Upper lobe of left lung (tissue), 6 donors: ENCODE data around the gene ACD. TPM values are rescaled to one million over a fixed set of nuclear protein-coding genes. Genes with fewer than 3 reads are reported as not detected.

ENCODE experiments used
- ATAC-seq, 2 donors: fragments of 200-7000 bp; cut with Tn5 transposase; one replicate each; pipeline ENCODE4 v1.9.1; 2022; ENCODE audit warnings: mild to moderate bottlenecking in 2 of 2, moderate library complexity in 2 of 2; ENCODE audit not compliant: low FRiP score in 2 of 2
- DNase-seq, 2 donors: peaks; one replicate each; pipeline ENCODE4 v3.0.0-alpha.2; 2019 to 2020
- H3K27ac ChIP-seq, 4 donors: fragments of 200-600 bp; sonication (generic); one replicate each; pipeline ENCODE4 v1.5.1; 2016 to 2019
- H3K27me3 ChIP-seq, 4 donors: fragments of 200-600 bp; sonication (generic); one replicate each; pipeline ENCODE4 v1.5.1; 2017 to 2019
- H3K36me3 ChIP-seq, 4 donors: fragments of 200-600 bp; sonication (generic); one replicate each; pipeline ENCODE4 v1.5.1; 2016 to 2019
- H3K4me1 ChIP-seq, 4 donors: fragments of 200-600 bp; sonication (generic); one replicate each; pipeline ENCODE4 v1.5.1; 2018 to 2019
- H3K4me3 ChIP-seq, 4 donors: fragments of 200-600 bp; sonication (generic); one replicate each; pipeline ENCODE4 v1.5.1; 2017 to 2019; ENCODE audit warnings: mild to moderate bottlenecking in 2 of 4, moderate library complexity in 1 of 4
- H3K9me3 ChIP-seq, 4 donors: fragments of 200-600 bp; sonication (generic); one replicate each; pipeline ENCODE4 v1.5.1; 2018 to 2019
- CTCF ChIP-seq, 6 experiments: fragments of 450-650 bp in 4 of 6; fragments of 200-600 bp in 2 of 6; sonication (generic) in 2 of 6; IDR thresholded peaks; one replicate each; pipeline ENCODE4 v1.5.1; 2016 to 2019; ENCODE audit warnings: antibody characterized with exemption in 6 of 6
- EP300 ChIP-seq, 4 donors: sonication (generic); formaldehyde crosslinking; IDR thresholded peaks; one replicate each; pipeline ENCODE4 v1.5.1; 2017; ENCODE audit warnings: antibody characterized with exemption in 4 of 4, control low read depth in 2 of 4
- POLR2A ChIP-seq, 4 donors: fragments of 450-650 bp; IDR thresholded peaks; one replicate each; pipeline ENCODE4 v1.5.1; 2016 to 2017; ENCODE audit warnings: antibody characterized with exemption in 4 of 4, mild to moderate bottlenecking in 2 of 4
- POLR2AphosphoS5 ChIP-seq, 2 donors: sonication (generic); formaldehyde crosslinking; IDR thresholded peaks; one replicate each; pipeline ENCODE4 v1.5.1; 2017; ENCODE audit warnings: antibody characterized with exemption in 2 of 2
- WGBS, 2 donors: methylation state at CpG; one replicate each; pipeline ENCODE4 v1.1.5; 2017 to 2018; 5-methylcytosine and 5-hydroxymethylcytosine counted together
- total RNA-seq, 6 donors: library from RNA; depleted of rRNA in 4 of 6; stranded (reverse); fragments of >200 nt in 4 of 6; gene quantifications; one replicate each; pipeline versions ENCODE4 v1.1.0 to v1.2.1, GENCODE V29; 2016 to 2021
- donor health status: DM: no; HTN: no; CAD: no; lungs with moderate emphysema.
- donor health status: DM: no; HTN: yes; CAD: no; lungs with severe emphysema.

ACD gene
- total RNA-seq, 6 donors from 2014 or later = 15.8 to 25.1 (median 18.8) TPM

GRCh38 chr16:67636713-67637112, 23.3 kb downstream of the ACD start:
- WGBS, 2 donors = 89 to 96% methylated on average over 8 of the region's 8 CpGs
- no peak for TF ChIP-seq CTCF (IDR thresholded peaks at IDR 0.05)
- no peak for TF ChIP-seq POLR2A (IDR thresholded peaks at IDR 0.05)
- no peak for TF ChIP-seq POLR2AphosphoS5 (IDR thresholded peaks at IDR 0.05)
- DNase-seq = no peak
- no peaks in the 10 kb centered on the region for H3K27me3 ChIP-seq
- no peaks in the 10 kb centered on the region for H3K9me3 ChIP-seq
- H3K27ac ChIP-seq = no peak overlapping the region
- ATAC-seq = no peak
- H3K4me1 ChIP-seq = peaks cover 0 to 8% (median 4%) of the 10 kb centered on the region in 4 donors
- H3K36me3 ChIP-seq = peaks cover 16 to 77% (median 42%) of the 10 kb centered on the region in 4 donors
- H3K4me3 ChIP-seq = no peak overlapping the region

GRCh38 chr16:67632415-67633172, 27.5 kb downstream of the ACD start:
- no peak overlapping the region for H3K27ac ChIP-seq
- H3K36me3 ChIP-seq = peaks cover 18 to 95% (median 64%) of the 10 kb centered on the region in 4 donors
- TF ChIP-seq EP300 (IDR thresholded peaks at IDR 0.05) = no peak
- ATAC-seq (no peak), DNase-seq (no peak)
- H3K27me3 ChIP-seq = no peaks in the 10 kb centered on the region
- WGBS, 2 donors = 59 to 68% methylated on average over 7 of the region's 7 CpGs
- no peaks in the 10 kb centered on the region for H3K4me1 ChIP-seq
- H3K9me3 ChIP-seq = no peaks in the 10 kb centered on the region
- H3K4me3 ChIP-seq = no peak overlapping the region

- 93 to 96% methylated on average over 11 to 14 of the region's 14 CpGs for WGBS, 2 donors
- no peaks in the 10 kb centered on the region for H3K9me3 ChIP-seq
Observed at GRCh38 chr16:67628216-67628615, 31.8 kb downstream of the ACD start.

GRCh38 chr16:67613808-67614207, 46.3 kb downstream of the ACD start:
- no peak overlapping the region for H3K4me3 ChIP-seq
- H3K4me1 ChIP-seq = no peaks in the 10 kb centered on the region
- H3K36me3 ChIP-seq = peaks cover 13 to 69% (median 47%) of the 10 kb centered on the region in 4 donors
- no peak overlapping the region for H3K27ac ChIP-seq
- H3K27me3 ChIP-seq = no peaks in the 10 kb centered on the region
- 88 to 94% methylated on average over 10 of the region's 10 CpGs for WGBS, 2 donors
- no peak for ATAC-seq
- TF ChIP-seq CTCF (IDR thresholded peaks at IDR 0.05) (no peak), POLR2A (IDR thresholded peaks at IDR 0.05) (no peak), EP300 (IDR thresholded peaks at IDR 0.05) (no peak), POLR2AphosphoS5 (IDR thresholded peaks at IDR 0.05) (no peak)
- no peaks in the 10 kb centered on the region for H3K9me3 ChIP-seq
- DNase-seq = no peak

More at GRCh38 chr16:67628216-67628615, 31.8 kb downstream of the ACD start:
- Histone ChIP-seq H3K36me3 (peaks cover 21 to 96% (median 70%) of the 10 kb centered on the region in 4 donors), H3K4me3 (no peak overlapping the region), H3K27ac (no peak overlapping the region), H3K4me1 (no peaks in the 10 kb centered on the region), H3K27me3 (no peaks in the 10 kb centered on the region)
- no peak for TF ChIP-seq POLR2AphosphoS5 (IDR thresholded peaks at IDR 0.05)
- no peak for TF ChIP-seq POLR2A (IDR thresholded peaks at IDR 0.05)
- TF ChIP-seq CTCF (IDR thresholded peaks at IDR 0.05) = no peak
- no peak for TF ChIP-seq EP300 (IDR thresholded peaks at IDR 0.05)
- no peak for DNase-seq
- no peak for ATAC-seq

GRCh38 chr16:67608364-67608763, 51.7 kb downstream of the ACD start:
- Histone ChIP-seq H3K9me3 (no peaks in the 10 kb centered on the region), H3K27ac (no peak overlapping the region), H3K27me3 (no peaks in the 10 kb centered on the region), H3K36me3 (peaks cover 13 to 25% (median 15%) of the 10 kb centered on the region in 4 donors), H3K4me3 (no peak overlapping the region), H3K4me1 (peaks cover 0 to 6% (median 2%) of the 10 kb centered on the region in 4 donors)
- no peak for DNase-seq
- WGBS, 2 donors = 58 to 73% methylated on average over 3 of the region's 3 CpGs
- no peak for TF ChIP-seq EP300 (IDR thresholded peaks at IDR 0.05)
- TF ChIP-seq POLR2A (IDR thresholded peaks at IDR 0.05) = no peak
- TF ChIP-seq POLR2AphosphoS5 (IDR thresholded peaks at IDR 0.05) = no peak
- TF ChIP-seq CTCF (IDR thresholded peaks at IDR 0.05) = no peak
- ATAC-seq = no peak

Other genes with a start within 250 kb of the ACD start
- gene ZDHHC1, start 243.8 kb downstream of the ACD start, total RNA-seq = 10 to 100 TPM; 14.7 to 49.2 (median 21.4) TPM
- gene HSD11B2, start 229.1 kb downstream of the ACD start, total RNA-seq = 1 to 10 TPM in 5 of 6 donors, under 1 TPM in 1; 0.78 to 5.0 (median 1.6) TPM
- 100 to 1,000 TPM in 4 of 6 donors, 10 to 100 TPM in 2; 69.1 to 221 (median 147) TPM for gene ATP6V0D1, start 179.1 kb downstream of the ACD start, total RNA-seq
- 1 to 10 TPM in 3 of 6 donors, not detected in 3; 3.5 to 7.6 (median 3.8) TPM for gene AGRP, start 176.7 kb downstream of the ACD start, total RNA-seq
- gene RIPOR1, start 131.4 kb downstream of the ACD start, total RNA-seq = 100 to 1,000 TPM in 4 of 6 donors, 10 to 100 TPM in 2; 76.9 to 183 (median 113) TPM
- 10 to 100 TPM; 29.7 to 42.6 (median 34.2) TPM for gene CTCF, start 97.7 kb downstream of the ACD start, total RNA-seq
- gene CARMIL2, start 15.1 kb downstream of the ACD start, total RNA-seq = 10 to 100 TPM in 1 of 6 donors, 1 to 10 TPM in 5; 1.8 to 55.5 (median 4.0) TPM
- 1 to 10 TPM; 2.1 to 9.3 (median 6.6) TPM for gene PARD6A, start 700 bp upstream of the ACD start, total RNA-seq
- 10 to 100 TPM; 18.2 to 50.3 (median 28.5) TPM for gene ENKD1, start 6.5 kb upstream of the ACD start, total RNA-seq
- 10 to 100 TPM in 1 of 6 donors, 1 to 10 TPM in 5; 1.2 to 22.0 (median 5.2) TPM for gene C16orf86, start 6.6 kb upstream of the ACD start, total RNA-seq
- 10 to 100 TPM; 14.3 to 21.0 (median 17.0) TPM for gene GFOD2, start 59.1 kb upstream of the ACD start, total RNA-seq
- gene RANBP10, start 146.3 kb upstream of the ACD start, total RNA-seq = 10 to 100 TPM in 5 of 6 donors, 1 to 10 TPM in 1; 6.5 to 50.3 (median 17.0) TPM
- gene TSNAXIP1, start 146.6 kb upstream of the ACD start, total RNA-seq = 10 to 100 TPM in 1 of 6 donors, 1 to 10 TPM in 4, under 1 TPM in 1; 0.66 to 13.1 (median 4.4) TPM
- gene THAP11, start 182.1 kb upstream of the ACD start, total RNA-seq = 10 to 100 TPM; 28.3 to 66.3 (median 34.3) TPM
- 100 to 1,000 TPM in 2 of 6 donors, 10 to 100 TPM in 4; 50.2 to 203 (median 78.3) TPM for gene NUTF2, start 186.7 kb upstream of the ACD start, total RNA-seq
- 100 to 1,000 TPM in 1 of 6 donors, 10 to 100 TPM in 5; 30.6 to 201 (median 50.6) TPM for gene CENPT, start 187.4 kb upstream of the ACD start, total RNA-seq
- 100 to 1,000 TPM in 1 of 6 donors, 10 to 100 TPM in 5; 41.6 to 101 (median 65.0) TPM for gene EDC4, start 212.8 kb upstream of the ACD start, total RNA-seq
- gene NRN1L, start 224.6 kb upstream of the ACD start, total RNA-seq = 1 to 10 TPM in 5 of 6 donors, not detected in 1; 1.6 to 4.2 (median 2.3) TPM
- gene PSKH1, start 233.0 kb upstream of the ACD start, total RNA-seq = 10 to 100 TPM; 21.9 to 36.5 (median 31.5) TPM